Measurements from ENCODE around the gene C20orf141.

GRCh38 chr20:2768632-2769015, 46.2 kb upstream of the C20orf141 start:
- no peak for TF ChIP-seq CTCF (IDR thresholded peaks at IDR 0.05; ENCODE audit: low read length)
- TF ChIP-seq EZH2 (IDR thresholded peaks at IDR 0.05; ENCODE audit: borderline replicate concordance, low read length) = no peak
